ENCODE measurements around the gene SLC6A2. TPM values are rescaled to one million over a fixed set of nuclear protein-coding genes. Genes with fewer than 3 reads are reported as not detected.

Gene SLC6A2
- polyA plus RNA-seq, 1 experiment, result not detected

GRCh38 chr16:55706739-55707384 is 51.1 kb downstream of the SLC6A2 start:
- TF ChIP-seq CTCF (IDR thresholded peaks at IDR 0.05; ENCODE audit: insufficient read depth, low read depth, low read length), result no peak
- ChIA-PET CTCF (interaction anchor here (1.1 to 20.3 kb wide), 5 partner anchors 136 to 242 kb away, joined by 3 to 439 read pairs (median 3); no protein-coding TSS in a partner anchor), POLR2A (no interaction called here)
- Histone ChIP-seq H3K4me3 (ENCODE audit: low read depth, low read length) (no peak overlapping the region), H3K27me3 (ENCODE audit: control insufficient read depth, insufficient read depth, low read length) (peaks cover 4% of the 10 kb centered on the region), H3K36me3 (ENCODE audit: control insufficient read depth, insufficient read depth, low read length) (no peaks in the 10 kb centered on the region; the same call in 1 of the 2 replicates)
- DNase-seq (ENCODE audit: low read depth), result no peak

GRCh38 chr16:55709801-55710200 is 54.0 kb downstream of the SLC6A2 start:
- DNase-seq (ENCODE audit: low read depth), result no peak
- ChIA-PET POLR2A (no interaction called here), CTCF (interaction anchor here (0.7 to 20.3 kb wide), 3 partner anchors 132 to 245 kb away, joined by 3 to 439 read pairs (median 6); no protein-coding TSS in a partner anchor)
- peaks cover 2% of the 10 kb centered on the region for H3K27me3 ChIP-seq (ENCODE audit: control insufficient read depth, insufficient read depth, low read length)
- H3K36me3 ChIP-seq (ENCODE audit: control insufficient read depth, insufficient read depth, low read length), result no peaks in the 10 kb centered on the region; the same call in 1 of the 2 replicates
- TF ChIP-seq CTCF (IDR thresholded peaks at IDR 0.05; ENCODE audit: insufficient read depth, low read depth, low read length), result no peak
- H3K4me3 ChIP-seq (ENCODE audit: low read depth, low read length), result no peak overlapping the region

GRCh38 chr16:55710466-55710865 is 54.7 kb downstream of the SLC6A2 start:
- H3K4me3 ChIP-seq (ENCODE audit: low read depth, low read length), result no peak overlapping the region
- ChIA-PET POLR2A (no interaction called here), CTCF (interaction anchor here (2.8 to 20.3 kb wide), 2 partner anchors 9 to 245 kb away, joined by 11 to 439 read pairs; no protein-coding TSS in a partner anchor)
- H3K27me3 ChIP-seq (ENCODE audit: control insufficient read depth, insufficient read depth, low read length), result peaks cover 2% of the 10 kb centered on the region
- no peak for TF ChIP-seq CTCF (IDR thresholded peaks at IDR 0.05; ENCODE audit: insufficient read depth, low read depth, low read length)
- H3K36me3 ChIP-seq (ENCODE audit: control insufficient read depth, insufficient read depth, low read length), result no peaks in the 10 kb centered on the region; the same call in 1 of the 2 replicates
- no peak for DNase-seq (ENCODE audit: low read depth)

GRCh38 chr16:55711959-55712876 is 56.4 kb downstream of the SLC6A2 start:
- no peak for DNase-seq (ENCODE audit: low read depth)
- Histone ChIP-seq H3K36me3 (ENCODE audit: control insufficient read depth, insufficient read depth, low read length) (no peaks in the 10 kb centered on the region; the same call in 1 of the 2 replicates), H3K27me3 (ENCODE audit: control insufficient read depth, insufficient read depth, low read length) (no peaks in the 10 kb centered on the region; the same call in 1 of the 2 replicates), H3K4me3 (ENCODE audit: low read depth, low read length) (no peak overlapping the region)
- POLR2A ChIA-PET, result no interaction called here
- CTCF ChIA-PET, result interaction anchor here (0.6 to 20.3 kb wide), 13 partner anchors 9 to 1693 kb away, joined by 3 to 439 read pairs (median 3); no protein-coding TSS in a partner anchor
- TF ChIP-seq CTCF (IDR thresholded peaks at IDR 0.05; ENCODE audit: insufficient read depth, low read depth, low read length), result peak; percentile 69

GRCh38 chr16:55713103-55713502 is 57.3 kb downstream of the SLC6A2 start:
- H3K36me3 ChIP-seq (ENCODE audit: control insufficient read depth, insufficient read depth, low read length), result no peaks in the 10 kb centered on the region
- ChIA-PET POLR2A (no interaction called here), CTCF (interaction anchor here (1.0 to 20.3 kb wide), 7 partner anchors 9 to 248 kb away, joined by 3 to 439 read pairs (median 6); no protein-coding TSS in a partner anchor)
- H3K27me3 ChIP-seq (ENCODE audit: control insufficient read depth, insufficient read depth, low read length), result no peaks in the 10 kb centered on the region; the same call in 1 of the 2 replicates
- DNase-seq (ENCODE audit: low read depth), result no peak
- H3K4me3 ChIP-seq (ENCODE audit: low read depth, low read length), result no peak overlapping the region
- no peak for TF ChIP-seq CTCF (IDR thresholded peaks at IDR 0.05; ENCODE audit: insufficient read depth, low read depth, low read length)

Measured in BJ (cell line).